OCI-LY3 (cell line): ENCODE data around the gene BCAR3.

Experiments
- CTCF ChIP-seq: fragments of 200-600, 300-600 bp; sonication (generic); IDR thresholded peaks from 2 replicates; pipeline ENCODE4 v1.5.1; 2014; ENCODE audit warnings: antibody characterized with exemption, low read length, low read depth
- EZH2phosphoT487 ChIP-seq: fragments of 200-600 bp; shearing (Covaris generic); IDR thresholded peaks from 2 replicates; pipeline ENCODE4 v1.6.1; 2018; ENCODE audit warnings: antibody characterized with exemption, mixed run types, low read depth

- TF ChIP-seq CTCF = no peak
- no peak for TF ChIP-seq EZH2phosphoT487
Observed at GRCh38 chr1:93519199-93519829, 162.3 kb downstream of the BCAR3 start.
